OCI-LY1 (cell line): ENCODE results near the gene FTO.

Experiments
- H2AFZ ChIP-seq: fragments of 200-600 bp; sonication (generic), shearing (Covaris generic); 2 replicates; pipeline ENCODE4 v1.6.0; 2014; ENCODE audit warnings: antibody characterized with exemption, mild to moderate bottlenecking, low read length
- H3F3A ChIP-seq: fragments of 200-600 bp; sonication (generic), shearing (Covaris generic); 2 replicates; pipeline ENCODE4 v1.6.0; 2014; ENCODE audit warnings: mild to moderate bottlenecking, antibody characterized with exemption, low read length, moderate library complexity; ENCODE audit not compliant: insufficient read depth
- H3K27ac ChIP-seq: fragments of 200-600 bp; sonication (generic); 2 replicates; pipeline ENCODE4 v1.5.1; 2014; ENCODE audit warnings: low read length, mixed run types, mild to moderate bottlenecking, low read depth; ENCODE audit not compliant: poor library complexity, severe bottlenecking
- H3K27me3 ChIP-seq: fragments of 200-600 bp; sonication (generic); 2 replicates; pipeline ENCODE4 v1.6.0; 2014; ENCODE audit warnings: antibody characterized with exemption, mild to moderate bottlenecking, low read length, moderate library complexity; ENCODE audit not compliant: insufficient read depth
- H3K36me3 ChIP-seq: fragments of 200-600 bp; sonication (generic); 2 replicates; pipeline ENCODE4 v1.6.1; 2014; ENCODE audit warnings: mild to moderate bottlenecking, antibody characterized with exemption, low read length, moderate library complexity, mixed read lengths; ENCODE audit not compliant: insufficient read depth
- H3K4me1 ChIP-seq: fragments of 200-600 bp; sonication (generic); 2 replicates; pipeline ENCODE4 v1.5.1; 2014; ENCODE audit warnings: mild to moderate bottlenecking, low read length, moderate library complexity; ENCODE audit not compliant: insufficient read depth, severe bottlenecking
- H3K4me2 ChIP-seq: fragments of 200-600 bp; sonication (generic), shearing (Covaris generic); 2 replicates; pipeline ENCODE4 v1.6.1; 2014; ENCODE audit warnings: low read length
- H3K4me3 ChIP-seq: fragments of 200-600 bp; sonication (generic); 2 replicates; pipeline ENCODE4 v1.5.1; 2014; ENCODE audit warnings: low read length, low read depth, mild to moderate bottlenecking, mixed read lengths; ENCODE audit not compliant: poor library complexity, severe bottlenecking
- H3K79me2 ChIP-seq: fragments of 200-600 bp; shearing (Covaris generic); 2 replicates; pipeline ENCODE4 v1.6.1; 2016; ENCODE audit warnings: mixed run types, low read length, mixed read lengths; ENCODE audit not compliant: insufficient read depth
- H3K9ac ChIP-seq: fragments of 200-600 bp; sonication (generic), shearing (Covaris generic); 2 replicates; pipeline ENCODE4 v1.6.1; 2014; ENCODE audit warnings: mild to moderate bottlenecking, low read length, mixed read lengths
- H3K9me2 ChIP-seq: fragments of 200-600 bp; sonication (generic), shearing (Covaris generic); 2 replicates; pipeline ENCODE4 v1.6.1; 2014; ENCODE audit warnings: low read depth, mild to moderate bottlenecking, low read length, mixed read lengths
- H3K9me3 ChIP-seq: fragments of 200-600 bp; shearing (Covaris generic); 2 replicates; pipeline ENCODE4 v1.6.1; 2014; ENCODE audit warnings: low read length, mixed read lengths
- H4K20me1 ChIP-seq: fragments of 200-600 bp; sonication (generic), shearing (Covaris generic); 2 replicates; pipeline ENCODE4 v1.6.0; 2016; ENCODE audit warnings: mild to moderate bottlenecking, low read length; ENCODE audit not compliant: insufficient read depth
- EZH2 ChIP-seq: fragments of 200-600 bp; sonication (generic), shearing (Covaris generic); IDR thresholded peaks from 2 replicates; pipeline ENCODE4 v1.8.0; 2017; ENCODE audit warnings: borderline replicate concordance, mixed run types, mild to moderate bottlenecking, antibody characterized with exemption, low read length, moderate library complexity, mixed read lengths
- TF ChIP-seq, protein P1 (sequence below): fragments of 200-600 bp; sonication (generic), shearing (Covaris generic); IDR thresholded peaks from 2 replicates; pipeline ENCODE4 v1.5.1; 2017; ENCODE audit warnings: mild to moderate bottlenecking, antibody characterized with exemption, low read length, moderate library complexity, mixed read lengths

FTO gene

DNA sequence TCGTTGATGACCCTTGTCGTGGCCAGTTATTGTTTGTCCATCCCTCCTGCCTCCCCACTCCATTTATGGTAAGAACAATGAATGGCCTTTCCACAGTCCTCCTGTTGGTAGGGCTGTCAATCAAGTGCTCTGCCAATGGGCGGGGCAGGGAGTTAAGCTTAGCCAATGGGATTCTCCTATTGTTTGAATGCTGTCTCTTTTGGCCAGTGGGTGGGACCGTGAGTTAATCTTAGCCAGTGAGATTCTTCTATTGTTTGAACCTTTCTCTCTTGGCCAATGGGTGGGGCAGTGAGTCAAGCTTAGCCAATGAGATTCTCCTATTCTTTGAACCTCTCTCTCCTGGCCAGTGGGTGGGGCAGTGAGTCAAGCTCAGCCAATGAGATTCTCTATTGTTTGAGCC is 497.2 kb downstream of the FTO start:
- TF ChIP-seq EZH2 = no peak
- TF ChIP-seq, protein P1, sequence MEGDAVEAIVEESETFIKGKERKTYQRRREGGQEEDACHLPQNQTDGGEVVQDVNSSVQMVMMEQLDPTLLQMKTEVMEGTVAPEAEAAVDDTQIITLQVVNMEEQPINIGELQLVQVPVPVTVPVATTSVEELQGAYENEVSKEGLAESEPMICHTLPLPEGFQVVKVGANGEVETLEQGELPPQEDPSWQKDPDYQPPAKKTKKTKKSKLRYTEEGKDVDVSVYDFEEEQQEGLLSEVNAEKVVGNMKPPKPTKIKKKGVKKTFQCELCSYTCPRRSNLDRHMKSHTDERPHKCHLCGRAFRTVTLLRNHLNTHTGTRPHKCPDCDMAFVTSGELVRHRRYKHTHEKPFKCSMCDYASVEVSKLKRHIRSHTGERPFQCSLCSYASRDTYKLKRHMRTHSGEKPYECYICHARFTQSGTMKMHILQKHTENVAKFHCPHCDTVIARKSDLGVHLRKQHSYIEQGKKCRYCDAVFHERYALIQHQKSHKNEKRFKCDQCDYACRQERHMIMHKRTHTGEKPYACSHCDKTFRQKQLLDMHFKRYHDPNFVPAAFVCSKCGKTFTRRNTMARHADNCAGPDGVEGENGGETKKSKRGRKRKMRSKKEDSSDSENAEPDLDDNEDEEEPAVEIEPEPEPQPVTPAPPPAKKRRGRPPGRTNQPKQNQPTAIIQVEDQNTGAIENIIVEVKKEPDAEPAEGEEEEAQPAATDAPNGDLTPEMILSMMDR = no peak
- Histone ChIP-seq H3F3A (no peaks in the 10 kb centered on the region), H3K9me3 (no peaks in the 10 kb centered on the region), H3K79me2 (no peaks in the 10 kb centered on the region), H2AFZ (no peak overlapping the region), H3K36me3 (no peaks in the 10 kb centered on the region), H3K9me2 (no peaks in the 10 kb centered on the region), H3K4me2 (no peak overlapping the region), H3K27ac (no peak overlapping the region), H3K9ac (no peak overlapping the region), H3K4me1 (no peaks in the 10 kb centered on the region), H3K4me3 (no peak overlapping the region), H3K27me3 (no peaks in the 10 kb centered on the region), H4K20me1 (no peaks in the 10 kb centered on the region)
